Stimulated activated memory B cell treated with anti-CD40 and anti-IgM and Interleukin-4, amounts not matched to agents 10 μg/mL and 1 μg/mL and 100 μg/mL, for 72 hours (primary cell): Measurements from ENCODE around the gene PLA2R1.

Source experiments
- ATAC-seq: fragments of 150-1000 bp; cut with Tn5 transposase; 2 replicates; pipeline ENCODE4 v1.10.0; 2021
- H3K27ac Mint-ChIP-seq: one replicate; pipeline ENCODE4 v1.8.0; 2022; ENCODE audit warnings: mild to moderate bottlenecking, mixed read lengths
- H3K27me3 Mint-ChIP-seq: one replicate; pipeline ENCODE4 v1.8.0; 2022; ENCODE audit warnings: mixed read lengths
- H3K36me3 Mint-ChIP-seq: one replicate; pipeline ENCODE4 v1.8.0; 2022; ENCODE audit warnings: mixed read lengths
- H3K4me1 Mint-ChIP-seq: one replicate; pipeline ENCODE4 v1.8.0; 2022; ENCODE audit warnings: mixed read lengths
- H3K4me3 Mint-ChIP-seq: one replicate; pipeline ENCODE4 v1.8.0; 2022; ENCODE audit warnings: mild to moderate bottlenecking, moderate library complexity, mixed read lengths
- H3K9me3 Mint-ChIP-seq: one replicate; pipeline ENCODE4 v1.8.0; 2022; ENCODE audit warnings: mixed read lengths

PLA2R1 gene

DNA sequence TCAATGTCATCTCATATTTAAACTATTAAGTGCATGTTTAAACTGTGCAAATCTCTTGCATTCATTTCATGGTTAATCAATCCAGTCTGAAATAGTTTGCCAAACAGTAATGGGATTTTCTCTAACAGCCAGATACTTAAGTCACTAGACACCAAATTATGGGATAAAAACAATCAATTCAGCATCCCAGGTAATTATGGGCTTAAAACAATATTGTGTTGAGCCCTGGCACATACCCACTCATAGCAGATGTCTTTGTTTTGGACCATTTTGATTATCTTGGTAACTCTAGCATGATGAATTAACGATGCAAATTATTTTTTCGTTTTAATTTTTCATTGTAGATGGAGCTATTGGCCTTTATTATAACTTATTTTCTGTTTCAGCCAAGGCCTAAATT is 145.9 kb downstream of the PLA2R1 start:
- peaks cover 11% of the 10 kb centered on the region for H3K4me1 Mint-ChIP-seq
- no peaks in the 10 kb centered on the region for H3K9me3 Mint-ChIP-seq
- ATAC-seq, result no peak
- no peaks in the 10 kb centered on the region for H3K36me3 Mint-ChIP-seq
- H3K27ac Mint-ChIP-seq, result no peak overlapping the region
- H3K27me3 Mint-ChIP-seq, result no peaks in the 10 kb centered on the region
- H3K4me3 Mint-ChIP-seq, result no peak overlapping the region

DNA sequence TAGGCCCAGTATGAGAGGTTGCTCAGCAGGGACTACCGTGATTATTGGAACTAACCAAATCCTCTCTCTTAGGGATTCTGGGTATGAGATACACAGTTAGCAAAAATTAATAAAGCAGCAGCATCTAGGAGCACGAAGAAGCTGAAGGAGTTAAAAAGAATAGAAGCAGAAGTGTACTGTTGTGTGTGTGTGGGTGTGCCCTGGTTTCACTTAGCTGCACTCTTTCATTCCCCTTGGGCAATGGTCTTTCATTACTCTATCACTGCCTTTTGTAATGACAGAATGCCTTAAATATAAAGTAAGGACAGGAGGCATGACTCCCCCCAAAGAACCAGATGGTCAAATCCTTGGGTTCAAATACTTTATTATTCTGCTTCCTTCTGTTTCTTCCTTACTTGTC is 148.5 kb downstream of the PLA2R1 start:
- ATAC-seq, result no peak
- no peaks in the 10 kb centered on the region for H3K9me3 Mint-ChIP-seq
- no peak overlapping the region for H3K4me3 Mint-ChIP-seq
- H3K27me3 Mint-ChIP-seq, result no peaks in the 10 kb centered on the region
- peaks cover 6% of the 10 kb centered on the region for H3K36me3 Mint-ChIP-seq
- peaks cover under 1% of the 10 kb centered on the region for H3K4me1 Mint-ChIP-seq
- no peak overlapping the region for H3K27ac Mint-ChIP-seq

DNA sequence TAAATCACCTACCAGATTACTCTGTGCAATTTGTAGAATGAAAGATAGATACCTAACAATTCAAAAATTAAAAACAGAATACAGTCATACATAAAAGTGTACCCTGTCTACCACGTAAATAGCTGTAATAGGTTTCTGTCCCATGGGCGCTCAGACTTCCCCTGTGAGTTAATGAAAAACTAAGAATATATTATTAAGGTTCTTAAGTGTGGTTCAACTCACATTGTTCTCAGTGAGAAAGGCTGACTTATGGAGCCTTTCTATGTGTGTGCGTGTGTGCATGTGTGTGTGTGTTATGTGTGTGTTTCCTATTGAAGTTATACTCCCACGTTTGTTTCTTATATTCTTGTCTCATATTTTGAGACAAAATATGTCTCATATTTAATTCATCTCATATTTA is 149.8 kb downstream of the PLA2R1 start:
- Mint-ChIP-seq H3K4me3 (no peak overlapping the region), H3K9me3 (no peaks in the 10 kb centered on the region), H3K27me3 (no peaks in the 10 kb centered on the region), H3K36me3 (peaks cover 6% of the 10 kb centered on the region), H3K27ac (no peak overlapping the region), H3K4me1 (peaks cover 7% of the 10 kb centered on the region)
- no peak for ATAC-seq

DNA sequence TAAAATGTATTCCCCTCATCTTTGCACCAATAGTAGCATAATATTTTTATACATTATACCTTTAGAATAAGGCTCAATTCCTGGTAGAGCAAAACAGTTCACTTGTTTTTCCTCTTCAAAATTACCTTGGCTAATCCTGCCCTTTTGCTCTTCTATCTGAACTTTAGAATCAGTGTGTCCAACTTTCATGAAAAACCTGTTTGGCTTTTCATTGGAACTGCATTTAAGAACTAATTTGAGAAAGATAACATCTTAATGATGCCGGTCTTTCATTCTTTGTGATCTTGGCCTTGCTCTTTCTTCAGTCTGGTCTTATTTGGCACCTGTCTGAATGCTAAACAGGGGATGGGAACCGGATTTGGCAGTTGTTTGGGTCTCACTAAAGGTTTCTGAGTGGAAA is 151.5 kb downstream of the PLA2R1 start:
- H3K27ac Mint-ChIP-seq, result no peak overlapping the region
- ATAC-seq, result no peak
- no peaks in the 10 kb centered on the region for H3K27me3 Mint-ChIP-seq
- no peak overlapping the region for H3K4me3 Mint-ChIP-seq
- H3K9me3 Mint-ChIP-seq, result no peaks in the 10 kb centered on the region
- H3K4me1 Mint-ChIP-seq, result peaks cover 14% of the 10 kb centered on the region
- peaks cover 6% of the 10 kb centered on the region for H3K36me3 Mint-ChIP-seq

DNA sequence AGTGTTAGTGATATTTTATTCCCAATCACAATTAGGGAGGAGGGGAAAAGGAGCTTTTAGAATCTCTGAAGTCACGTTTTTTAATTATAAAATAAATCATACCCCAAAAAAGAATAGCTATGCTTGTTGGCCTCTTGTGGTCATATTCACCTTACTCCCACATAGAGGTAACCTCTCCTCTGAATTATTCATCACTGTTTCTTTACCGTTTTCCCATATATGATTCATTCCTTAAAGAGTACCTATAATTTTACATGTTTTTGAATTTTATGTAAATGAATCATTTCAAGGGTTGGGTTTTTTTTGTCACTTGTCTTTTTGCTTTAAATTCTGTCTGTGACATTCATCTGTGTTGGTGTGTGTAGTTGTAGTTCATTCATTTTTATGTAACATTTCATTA is 153.8 kb downstream of the PLA2R1 start:
- Mint-ChIP-seq H3K9me3 (no peaks in the 10 kb centered on the region), H3K4me1 (peaks cover 27% of the 10 kb centered on the region), H3K27ac (no peak overlapping the region), H3K4me3 (no peak overlapping the region), H3K36me3 (peaks cover 12% of the 10 kb centered on the region), H3K27me3 (no peaks in the 10 kb centered on the region)
- ATAC-seq, result no peak

DNA sequence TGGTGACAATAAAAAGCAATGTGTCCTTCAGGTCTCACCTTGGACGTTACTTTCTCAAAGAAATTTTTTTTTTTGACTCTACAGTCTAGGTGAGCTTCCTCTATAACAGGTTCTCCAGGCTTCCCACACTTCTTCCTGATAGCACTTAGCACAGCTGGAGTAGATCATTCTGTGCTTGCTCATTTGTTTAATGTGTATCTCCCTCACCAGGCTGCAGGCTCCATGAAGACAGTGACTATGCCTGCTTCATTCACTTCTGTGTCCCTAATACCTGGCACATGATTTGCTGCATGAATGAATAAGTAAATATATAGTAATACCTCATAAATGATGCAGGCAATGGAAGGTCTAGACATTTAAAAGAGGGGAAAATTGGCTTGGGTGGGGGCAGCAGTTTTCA is 154.5 kb downstream of the PLA2R1 start:
- H3K36me3 Mint-ChIP-seq, result peaks cover 19% of the 10 kb centered on the region
- no peaks in the 10 kb centered on the region for H3K27me3 Mint-ChIP-seq
- no peak overlapping the region for H3K4me3 Mint-ChIP-seq
- H3K27ac Mint-ChIP-seq, result no peak overlapping the region
- ATAC-seq, result no peak
- H3K4me1 Mint-ChIP-seq, result peaks cover 30% of the 10 kb centered on the region
- no peaks in the 10 kb centered on the region for H3K9me3 Mint-ChIP-seq

DNA sequence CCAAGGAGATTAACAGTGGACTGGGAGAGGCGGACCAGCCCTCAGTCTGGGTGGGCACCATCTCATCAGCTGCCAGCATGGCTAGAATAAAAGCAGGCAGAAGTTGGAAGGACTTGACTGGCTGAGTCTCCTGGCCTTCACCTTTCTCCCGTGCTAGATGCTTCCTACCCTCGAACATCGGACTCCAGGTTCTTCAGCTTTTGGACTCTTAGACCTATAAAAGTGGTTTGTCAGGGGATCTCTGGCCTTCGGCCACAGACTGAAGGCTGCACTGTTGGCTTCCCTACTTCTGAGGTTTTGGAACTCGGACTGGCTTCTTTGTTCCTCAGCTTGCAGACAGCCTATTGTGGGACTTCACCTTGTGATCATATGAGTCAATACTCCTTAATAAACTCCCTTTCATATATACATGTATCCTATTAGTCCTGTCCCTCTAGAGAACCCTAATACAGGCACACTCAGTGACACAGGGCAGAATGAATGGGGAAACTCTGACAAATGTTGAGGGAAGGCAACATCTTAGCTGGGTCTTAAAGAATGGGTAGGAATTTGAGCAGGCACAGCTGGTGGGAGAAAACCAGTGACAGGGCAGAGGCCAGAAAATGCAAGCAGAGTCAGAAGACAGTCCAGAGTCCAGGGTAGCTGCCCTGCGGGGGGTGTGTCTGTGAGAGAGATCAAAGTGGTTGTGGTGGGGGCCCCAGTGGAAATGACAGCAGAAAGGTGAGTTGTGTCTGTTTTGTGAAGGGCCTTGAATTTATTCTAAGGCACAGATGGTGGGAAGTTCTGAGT is 156.3 kb downstream of the PLA2R1 start:
- no peaks in the 10 kb centered on the region for H3K9me3 Mint-ChIP-seq
- no peak for ATAC-seq
- peak overlapping the region; percentile 99 for H3K4me3 Mint-ChIP-seq
- peaks cover 48% of the 10 kb centered on the region for H3K4me1 Mint-ChIP-seq
- H3K27ac Mint-ChIP-seq, result peak overlapping the region; percentile 92
- peaks cover 37% of the 10 kb centered on the region for H3K36me3 Mint-ChIP-seq
- H3K27me3 Mint-ChIP-seq, result no peaks in the 10 kb centered on the region

DNA sequence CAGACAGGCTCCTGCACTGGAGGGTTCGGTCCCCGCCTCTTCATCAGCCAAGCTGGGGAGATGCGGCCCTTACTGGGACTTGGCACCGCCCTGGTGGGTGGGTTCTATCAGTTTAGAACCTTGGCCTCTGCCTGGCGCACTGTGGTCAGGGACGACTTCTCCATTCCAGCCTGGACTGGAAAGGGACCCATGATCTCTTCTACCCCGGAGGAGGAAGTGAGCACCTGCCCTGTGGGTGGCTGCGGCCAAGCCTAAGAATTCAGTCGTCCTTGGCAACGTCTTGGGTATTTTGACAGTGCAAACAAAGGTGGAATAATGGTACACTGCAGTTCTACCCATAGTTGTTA is 157.5 kb downstream of the PLA2R1 start:
- ATAC-seq, result peak; percentile 83
- Mint-ChIP-seq H3K4me1 (peaks cover 54% of the 10 kb centered on the region), H3K4me3 (peak overlapping the region; percentile 99), H3K9me3 (no peaks in the 10 kb centered on the region), H3K27ac (peak overlapping the region; percentile 92), H3K36me3 (peaks cover 42% of the 10 kb centered on the region), H3K27me3 (no peaks in the 10 kb centered on the region)

DNA sequence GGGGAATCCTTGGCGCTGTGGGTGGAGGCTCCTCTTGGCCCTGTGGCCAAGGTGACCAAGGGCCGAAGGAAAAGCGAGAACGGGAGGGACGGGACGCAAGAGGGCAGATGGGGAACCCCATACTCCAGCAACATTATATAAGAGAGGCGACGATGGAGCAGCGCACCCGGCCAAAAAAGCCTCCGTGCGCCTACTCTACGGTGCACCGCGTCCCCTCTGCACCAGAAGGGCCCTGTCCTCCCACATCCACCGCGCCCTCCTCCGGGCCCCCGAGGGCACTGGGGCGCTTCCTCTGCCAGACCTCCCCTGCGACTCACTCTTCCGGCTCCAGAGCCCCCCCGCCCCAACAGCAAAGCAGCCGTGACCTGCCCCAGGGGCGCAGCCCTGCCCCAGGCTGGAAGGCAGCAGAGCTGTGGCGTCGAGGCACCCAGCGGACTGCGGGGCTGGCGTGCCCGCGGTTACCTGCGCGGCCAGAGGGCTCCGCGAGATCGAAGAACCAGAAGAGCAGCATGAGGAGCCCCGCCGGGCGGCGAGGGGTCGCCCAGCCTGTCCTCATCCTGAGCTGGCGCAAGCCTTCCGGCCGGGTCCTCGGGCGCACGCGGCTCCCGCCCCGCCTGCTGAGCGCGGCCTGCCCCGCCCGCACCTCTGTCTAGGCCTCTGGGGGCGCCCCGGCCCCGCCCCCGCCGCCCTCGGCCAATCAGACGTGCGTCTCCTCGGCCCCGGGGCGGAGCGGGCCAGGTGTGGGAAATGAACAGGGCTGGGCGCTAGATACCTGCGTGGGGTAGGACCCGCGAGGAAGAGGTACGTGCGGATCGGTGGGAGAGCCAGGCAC is 158.1 kb downstream of the PLA2R1 start, which contains the start of gene LY75:
Gene LY75, minus strand, starts transcription at position 630 of the 832 bp plus-strand sequence.
- peaks cover 60% of the 10 kb centered on the region for H3K4me1 Mint-ChIP-seq
- H3K36me3 Mint-ChIP-seq, result peaks cover 36% of the 10 kb centered on the region
- H3K27me3 Mint-ChIP-seq, result no peaks in the 10 kb centered on the region
- H3K4me3 Mint-ChIP-seq, result peak within 1 kb of the TSS; percentile 99
- ATAC-seq, result peak; percentile 92
- peak within 1 kb of the TSS; percentile 92 for H3K27ac Mint-ChIP-seq
- no peaks in the 10 kb centered on the region for H3K9me3 Mint-ChIP-seq

DNA sequence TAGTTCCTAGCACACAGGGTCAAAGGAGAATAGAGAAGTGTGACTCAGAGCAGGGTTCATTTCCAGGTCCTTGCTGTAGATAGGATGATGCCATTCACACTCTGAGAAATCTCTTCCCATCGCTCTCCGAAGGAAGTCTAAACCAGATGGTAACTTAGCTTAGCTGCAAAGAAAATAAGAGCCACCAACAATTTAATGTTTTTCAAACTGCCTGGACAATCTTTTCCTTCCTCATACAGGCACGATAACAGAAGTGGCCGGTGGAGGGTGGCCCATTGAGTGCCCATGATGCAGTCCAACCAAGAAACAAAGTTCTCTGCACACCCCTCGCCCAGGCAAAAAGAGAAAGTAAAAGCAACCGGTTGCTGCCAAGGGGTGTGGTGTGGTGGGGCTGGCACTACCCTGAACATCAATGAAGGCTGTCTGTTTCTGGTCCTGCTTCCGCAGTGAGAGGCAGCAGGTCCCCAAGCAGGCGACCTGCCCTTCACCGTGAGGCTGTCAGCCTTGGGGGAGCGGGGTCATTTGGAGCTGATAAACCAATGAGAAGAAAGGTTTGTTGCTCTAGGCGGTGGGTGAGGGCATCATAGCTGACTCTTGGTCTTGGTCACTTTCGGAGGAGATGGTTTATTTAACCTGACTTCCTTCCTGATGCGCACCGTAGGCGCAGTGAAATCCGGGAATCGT is 158.8 kb downstream of the PLA2R1 start:
- Mint-ChIP-seq H3K27ac (peak overlapping the region; percentile 92), H3K9me3 (no peaks in the 10 kb centered on the region), H3K36me3 (peaks cover 43% of the 10 kb centered on the region), H3K4me3 (peak overlapping the region; percentile 99), H3K4me1 (peaks cover 63% of the 10 kb centered on the region), H3K27me3 (no peaks in the 10 kb centered on the region)
- peak; percentile 67 for ATAC-seq

DNA sequence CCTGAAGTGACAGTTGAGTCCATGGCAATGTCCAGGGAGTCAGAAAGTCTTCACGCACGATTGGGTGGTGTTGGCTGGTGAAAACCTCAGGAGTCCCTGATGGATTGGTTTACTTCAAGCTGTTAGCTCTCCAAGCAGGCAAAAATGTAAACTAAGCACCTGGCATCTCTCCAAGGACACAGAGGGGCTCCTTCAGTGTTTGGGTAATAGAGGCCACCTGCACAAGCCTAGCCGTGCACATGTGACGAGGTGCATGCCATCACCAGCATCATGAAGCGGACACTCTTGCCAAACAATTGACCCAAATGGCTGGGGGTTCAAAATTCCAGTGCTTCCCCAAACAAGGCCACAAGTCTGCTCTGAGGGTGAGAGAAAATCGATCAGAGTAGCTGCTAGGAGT is 159.7 kb downstream of the PLA2R1 start:
- H3K27me3 Mint-ChIP-seq, result no peaks in the 10 kb centered on the region
- no peak for ATAC-seq
- peaks cover 51% of the 10 kb centered on the region for H3K36me3 Mint-ChIP-seq
- H3K9me3 Mint-ChIP-seq, result no peaks in the 10 kb centered on the region
- peak overlapping the region; percentile 99 for H3K4me3 Mint-ChIP-seq
- peaks cover 69% of the 10 kb centered on the region for H3K4me1 Mint-ChIP-seq
- peak overlapping the region; percentile 92 for H3K27ac Mint-ChIP-seq

DNA sequence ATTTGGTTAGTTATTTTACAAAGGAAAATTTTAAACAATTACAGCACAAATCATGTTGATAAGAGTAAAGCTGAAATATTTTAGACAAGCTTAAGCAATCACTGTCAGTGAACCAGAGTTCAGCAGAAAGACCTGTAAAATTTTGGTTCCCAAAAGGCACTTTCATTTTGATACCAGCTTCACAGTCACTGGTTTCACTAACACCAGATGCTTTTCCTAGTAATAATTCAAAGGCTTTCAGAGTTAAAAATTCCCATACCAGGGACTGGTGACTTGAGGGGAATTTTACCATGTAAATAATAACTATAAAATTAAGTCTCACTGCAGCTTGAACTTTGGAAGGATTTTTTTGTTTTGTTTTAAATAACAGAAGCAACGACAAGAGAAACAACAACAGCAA is 162.1 kb downstream of the PLA2R1 start:
- H3K36me3 Mint-ChIP-seq, result peaks cover 72% of the 10 kb centered on the region
- H3K4me3 Mint-ChIP-seq, result peak overlapping the region; percentile 73
- H3K9me3 Mint-ChIP-seq, result no peaks in the 10 kb centered on the region
- no peak for ATAC-seq
- peak overlapping the region; percentile 92 for H3K27ac Mint-ChIP-seq
- H3K4me1 Mint-ChIP-seq, result peaks cover 80% of the 10 kb centered on the region
- no peaks in the 10 kb centered on the region for H3K27me3 Mint-ChIP-seq

DNA sequence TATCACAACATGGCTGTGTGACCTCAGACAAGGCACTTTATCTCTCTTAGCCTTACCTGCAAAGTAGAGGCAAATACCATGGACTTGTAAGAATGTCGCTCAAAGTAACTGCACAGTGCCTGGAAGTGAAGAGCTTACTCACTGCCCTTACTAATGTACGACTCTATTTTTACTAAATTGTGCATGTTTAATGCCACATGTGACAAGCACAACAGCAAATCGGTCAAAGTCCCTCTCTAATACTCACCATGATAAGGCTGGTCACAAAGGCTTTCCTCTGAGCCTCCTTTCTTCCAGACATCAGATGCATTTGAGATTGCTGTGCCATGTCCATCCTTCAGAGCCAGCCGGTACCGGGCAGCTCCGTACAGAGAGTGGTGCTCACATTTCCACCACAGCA is 164.0 kb downstream of the PLA2R1 start:
- H3K36me3 Mint-ChIP-seq, result peaks cover 81% of the 10 kb centered on the region
- peaks cover 92% of the 10 kb centered on the region for H3K4me1 Mint-ChIP-seq
- no peak for ATAC-seq
- no peak overlapping the region for H3K4me3 Mint-ChIP-seq
- H3K9me3 Mint-ChIP-seq, result no peaks in the 10 kb centered on the region
- H3K27ac Mint-ChIP-seq, result peak overlapping the region; percentile 92
- no peaks in the 10 kb centered on the region for H3K27me3 Mint-ChIP-seq

DNA sequence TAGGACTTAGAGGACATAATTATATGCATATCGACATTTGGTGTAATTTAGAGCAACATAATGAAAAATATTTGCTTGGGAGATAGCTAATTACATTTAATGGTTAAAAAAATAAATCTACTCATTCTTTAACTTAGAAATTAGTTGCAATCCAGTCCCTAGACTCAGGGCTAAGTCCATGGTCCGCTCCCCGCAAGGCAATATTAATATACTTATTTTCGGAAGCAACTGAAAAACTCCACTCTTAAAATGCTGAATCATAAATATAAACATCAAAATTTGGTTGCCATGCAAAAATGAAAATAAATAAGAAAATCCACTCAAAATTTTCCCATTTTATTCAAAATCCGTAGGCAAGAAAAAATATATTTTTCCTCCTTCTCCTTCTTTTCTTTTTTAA is 164.7 kb downstream of the PLA2R1 start:
- Mint-ChIP-seq H3K27ac (peak overlapping the region; percentile 92), H3K27me3 (no peaks in the 10 kb centered on the region), H3K36me3 (peaks cover 81% of the 10 kb centered on the region), H3K4me1 (peaks cover 94% of the 10 kb centered on the region), H3K4me3 (peak overlapping the region; percentile 70), H3K9me3 (no peaks in the 10 kb centered on the region)
- ATAC-seq, result no peak

DNA sequence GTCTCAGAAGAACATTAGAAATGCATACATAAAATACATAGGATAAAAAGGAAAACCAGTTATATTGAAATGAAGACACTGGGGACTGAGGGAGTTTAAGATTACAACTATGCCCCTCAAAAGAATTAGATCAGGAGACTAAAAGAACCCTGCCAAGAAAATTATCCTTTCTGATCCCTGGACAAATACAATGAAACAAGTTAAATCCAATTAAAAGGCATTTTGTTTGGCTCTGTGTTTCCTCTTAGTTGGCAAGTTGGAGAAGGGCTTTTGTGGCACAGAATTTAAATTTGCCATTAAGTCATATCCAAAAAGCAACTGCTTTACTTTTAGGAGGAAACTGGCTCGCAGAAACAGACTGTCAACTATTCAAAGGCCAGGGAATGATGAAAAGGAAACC is 165.3 kb downstream of the PLA2R1 start:
- peaks cover 94% of the 10 kb centered on the region for H3K4me1 Mint-ChIP-seq
- no peak for ATAC-seq
- H3K4me3 Mint-ChIP-seq, result peak overlapping the region; percentile 70
- H3K36me3 Mint-ChIP-seq, result peaks cover 81% of the 10 kb centered on the region
- peak overlapping the region; percentile 92 for H3K27ac Mint-ChIP-seq
- H3K9me3 Mint-ChIP-seq, result no peaks in the 10 kb centered on the region
- no peaks in the 10 kb centered on the region for H3K27me3 Mint-ChIP-seq
